ENCODE measurements around the gene LRMDA. TPM values are rescaled to one million over a fixed set of nuclear protein-coding genes. Genes with fewer than 3 reads are reported as not detected.

Gene LRMDA
- total RNA-seq, 1 experiment from 2014 or later, result 4.8 TPM

DNA sequence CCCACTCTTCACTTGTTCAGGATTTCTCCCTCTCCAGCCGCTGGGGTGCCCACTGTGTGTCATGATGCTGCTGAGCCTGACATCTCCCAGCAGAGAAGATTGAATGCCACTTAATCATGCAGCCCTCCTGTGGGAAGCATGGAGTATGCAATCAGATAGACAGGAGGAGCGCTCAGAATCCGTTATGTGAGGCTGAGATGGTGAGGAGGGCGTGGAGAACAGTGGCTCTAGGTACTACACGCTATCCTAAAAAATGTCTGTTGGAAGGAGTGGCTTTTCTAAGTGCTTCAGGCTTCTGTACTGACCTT is 334.3 kb downstream of the LRMDA start:
- Histone ChIP-seq H3K27me3 (ENCODE audit: insufficient read depth, low read length) (no peaks in the 10 kb centered on the region), H3K9ac (ENCODE audit: low read length) (no peak overlapping the region), H3K4me1 (ENCODE audit: control insufficient read depth in 1 of 2, insufficient read depth in 2 of 2, low read length in 2 of 2) (peaks cover 0 to 8% of the 10 kb centered on the region in 2 experiments; a peak in 1 of 4 replicates), H3K9me2 (ENCODE audit: insufficient read depth) (no peaks in the 10 kb centered on the region), H2AFZ (ENCODE audit: low read depth, low read length, poor library complexity, severe bottlenecking) (no peak overlapping the region), H3K4me3 (replicated peaks in 1 of 2; ENCODE audit: low read depth in 1 of 2, low read length in 2 of 2) (no peak overlapping the region), H3K27ac (ENCODE audit: low read depth, low read length) (no peak overlapping the region), H3K36me3 (ENCODE audit: control insufficient read depth in 1 of 2, insufficient read depth in 2 of 2, low read length in 2 of 2) (no peaks in the 10 kb centered on the region), H3K79me2 (ENCODE audit: insufficient read depth, low read length) (no peaks in the 10 kb centered on the region), H3K9me3 (ENCODE audit: control insufficient read depth in 1 of 2, insufficient read depth in 1 of 2, low read depth in 1 of 2, low read length in 2 of 2) (no peaks in the 10 kb centered on the region), H3K4me2 (ENCODE audit: low read length) (no peak overlapping the region), H4K20me1 (ENCODE audit: insufficient read depth) (no peaks in the 10 kb centered on the region)
- RAD21 ChIA-PET (ENCODE audit: low non-redundant PET in 1 of 2, low total read pairs in 2 of 2, uncharacterized antibody in 2 of 2, unreplicated experiment in 2 of 2), result no interaction called here
- TF ChIP-seq CTCF (IDR thresholded peaks at IDR 0.05 in 2 of 3, conservative IDR thresholded peaks at IDR 0.05 in 1 of 3; ENCODE audit: borderline replicate concordance in 1 of 3, insufficient read depth in 1 of 3, low read depth in 2 of 3, low read length in 2 of 3) (no peak), SRF (IDR thresholded peaks at IDR 0.05; ENCODE audit: low read depth) (no peak), RAD21 (IDR thresholded peaks at IDR 0.05; ENCODE audit: low read depth) (no peak), CBX3 (IDR thresholded peaks at IDR 0.05; ENCODE audit: low read depth) (no peak), POLR2A (IDR thresholded peaks at IDR 0.05; ENCODE audit: borderline replicate concordance, extremely low read depth, insufficient read depth, insufficient read length) (no peak), CEBPB (IDR thresholded peaks at IDR 0.05; ENCODE audit: low read depth) (no peak), TCF7L2 (IDR thresholded peaks at IDR 0.05; ENCODE audit: borderline replicate concordance, extremely low read depth, insufficient read depth, insufficient read length) (no peak), POLR2AphosphoS5 (IDR thresholded peaks at IDR 0.05; ENCODE audit: low read depth, low read length) (no peak), JUND (IDR thresholded peaks at IDR 0.05) (no peak)
- TF ChIP-seq, protein P1, sequence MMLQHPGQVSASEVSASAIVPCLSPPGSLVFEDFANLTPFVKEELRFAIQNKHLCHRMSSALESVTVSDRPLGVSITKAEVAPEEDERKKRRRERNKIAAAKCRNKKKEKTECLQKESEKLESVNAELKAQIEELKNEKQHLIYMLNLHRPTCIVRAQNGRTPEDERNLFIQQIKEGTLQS (IDR thresholded peaks at IDR 0.05), result no peak
- intact Hi-C loops (cut with micrococcal nuclease), result no loop called here
- no TSS peak for BruUV-seq (replicated peaks)
- ATAC-seq (no peak), DNase-seq (ENCODE audit: low read depth, low spot score) (no peak)
- CTCF ChIA-PET, result no interaction called here
- POLR2A ChIA-PET, result no interaction called here

- intact Hi-C loops (cut with micrococcal nuclease), result no loop called here
- POLR2A ChIA-PET, result no interaction called here
- H3K4me1 ChIP-seq (ENCODE audit: control insufficient read depth in 1 of 2, insufficient read depth in 2 of 2, low read length in 2 of 2), result peaks cover 0 to 8% of the 10 kb centered on the region in 2 experiments; a peak in 1 of 4 replicates
- H4K20me1 ChIP-seq (ENCODE audit: insufficient read depth), result no peaks in the 10 kb centered on the region
- H3K79me2 ChIP-seq (ENCODE audit: insufficient read depth, low read length), result no peaks in the 10 kb centered on the region
- H3K9me2 ChIP-seq (ENCODE audit: insufficient read depth), result no peaks in the 10 kb centered on the region
- BruUV-seq (replicated peaks), result no TSS peak
- H3K27me3 ChIP-seq (ENCODE audit: insufficient read depth, low read length), result no peaks in the 10 kb centered on the region
- no peak for DNase-seq (ENCODE audit: low read depth, low spot score)
- no peak overlapping the region for H3K27ac ChIP-seq (ENCODE audit: low read depth, low read length)
- no peaks in the 10 kb centered on the region for H3K36me3 ChIP-seq (ENCODE audit: control insufficient read depth in 1 of 2, insufficient read depth in 2 of 2, low read length in 2 of 2)
- ATAC-seq, result no peak
- CTCF ChIA-PET, result no interaction called here
- no peaks in the 10 kb centered on the region for H3K9me3 ChIP-seq (ENCODE audit: control insufficient read depth in 1 of 2, insufficient read depth in 1 of 2, low read depth in 1 of 2, low read length in 2 of 2)
- no peak overlapping the region for H3K4me3 ChIP-seq (replicated peaks in 1 of 2; ENCODE audit: low read depth in 1 of 2, low read length in 2 of 2)
- H2AFZ ChIP-seq (ENCODE audit: low read depth, low read length, poor library complexity, severe bottlenecking), result no peak overlapping the region
- RAD21 ChIA-PET (ENCODE audit: low non-redundant PET in 1 of 2, low total read pairs in 2 of 2, uncharacterized antibody in 2 of 2, unreplicated experiment in 2 of 2), result no interaction called here
- no peak overlapping the region for H3K9ac ChIP-seq (ENCODE audit: low read length)
- no peak overlapping the region for H3K4me2 ChIP-seq (ENCODE audit: low read length)
- TF ChIP-seq ZFX (IDR thresholded peaks at IDR 0.05), result no peak
- TF ChIP-seq CTCF (IDR thresholded peaks at IDR 0.05 in 2 of 3, conservative IDR thresholded peaks at IDR 0.05 in 1 of 3; ENCODE audit: borderline replicate concordance in 1 of 3, insufficient read depth in 1 of 3, low read depth in 2 of 3, low read length in 2 of 3), result no peak
- TF ChIP-seq, protein P2, sequence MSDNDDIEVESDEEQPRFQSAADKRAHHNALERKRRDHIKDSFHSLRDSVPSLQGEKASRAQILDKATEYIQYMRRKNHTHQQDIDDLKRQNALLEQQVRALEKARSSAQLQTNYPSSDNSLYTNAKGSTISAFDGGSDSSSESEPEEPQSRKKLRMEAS (IDR thresholded peaks at IDR 0.05), result no peak
- no peak for TF ChIP-seq REST (IDR thresholded peaks at IDR 0.05; ENCODE audit: low read depth)
- TF ChIP-seq TCF7L2 (IDR thresholded peaks at IDR 0.05; ENCODE audit: borderline replicate concordance, extremely low read depth, insufficient read depth, insufficient read length), result no peak
- TF ChIP-seq CEBPB (IDR thresholded peaks at IDR 0.05; ENCODE audit: low read depth), result no peak
These were observed 334.7 kb downstream of the LRMDA start for GRCh38 chr10:75766106-75766505.

Measured in HCT116 (cell line).